ENCODE measurements around the gene CD3D. TPM values are rescaled to one million over a fixed set of nuclear protein-coding genes. Genes with fewer than 3 reads are reported as not detected.

The CD3D gene
- total and polyA plus RNA-seq, 2 of the 4 experiments (the other 2 are of a cell fraction): not detected

- Histone ChIP-seq H3K4ac (ENCODE audit: low read depth, low read length) (no peak overlapping the region), H4K20me1 (ENCODE audit: insufficient read depth, low read length) (no peaks in the 10 kb centered on the region), H3K79me1 (ENCODE audit: low read depth in 1 of 2, low read length in 2 of 2) (no peaks in the 10 kb centered on the region), H3K56ac (ENCODE audit: extremely low read depth, insufficient read depth, low read length) (no peak overlapping the region), H2BK5ac (ENCODE audit: low read depth, low read length, poor library complexity, severe bottlenecking) (no peak overlapping the region), H2AFZ (replicated peaks; ENCODE audit: low read length, poor library complexity) (no peak overlapping the region), H2AK9ac (replicated peaks; ENCODE audit: low read depth, low read length, poor library complexity) (no peak overlapping the region), H3K27me3 (ENCODE audit: control insufficient read depth, insufficient read depth, low read length) (no peaks in the 10 kb centered on the region; the same call in 1 of the 2 replicates), H3K9me3 (ENCODE audit: control insufficient read depth, insufficient read depth, low read length) (no peaks in the 10 kb centered on the region), H3K4me3 (ENCODE audit: insufficient read depth, low read depth, low read length) (no peak overlapping the region), H4K5ac (ENCODE audit: low read depth, low read length) (no peak overlapping the region), H3K9me1 (ENCODE audit: insufficient read depth, low read length) (no peaks in the 10 kb centered on the region), H3K27ac (ENCODE audit: insufficient read depth, low read length) (no peak overlapping the region), H3K18ac (ENCODE audit: low read depth, low read length) (no peak overlapping the region), H3K4me1 (ENCODE audit: control insufficient read depth, insufficient read depth, low read length) (no peaks in the 10 kb centered on the region), H4K8ac (ENCODE audit: low read depth in 2 of 2, low read length in 2 of 2) (no peak overlapping the region), H4K91ac (ENCODE audit: insufficient read depth, low read depth, low read length) (no peak overlapping the region), H2BK15ac (ENCODE audit: low read depth, low read length) (no peak overlapping the region), H3K23ac (ENCODE audit: low read depth, low read length) (no peak overlapping the region), H2BK120ac (ENCODE audit: low read depth, low read length) (no peak overlapping the region), H3K14ac (replicated peaks; ENCODE audit: low read depth, low read length) (no peak overlapping the region), H2BK20ac (ENCODE audit: low read depth, low read length) (no peak overlapping the region), H3K9ac (ENCODE audit: low read depth, low read length) (no peak overlapping the region), H3K4me2 (ENCODE audit: low read depth, low read length) (no peak overlapping the region), H2AK5ac (ENCODE audit: low read depth, low read length) (no peak overlapping the region), H3K36me3 (ENCODE audit: control insufficient read depth, insufficient read depth, low read length) (no peaks in the 10 kb centered on the region)
- no peak for ATAC-seq (ENCODE audit: low read depth)
- dilution Hi-C loops (cut with HindIII; ENCODE audit: low sequenced_read_pairs, unreplicated experiment): no loop called here
- in situ Hi-C loops (cut with MboI; ENCODE audit: low sequenced_read_pairs): no loop called here
- DNase-seq: no peak
- intact Hi-C loops (cut with micrococcal nuclease): no loop called here
- no TSS peak for BruUV-seq (replicated peaks)
- ChIA-PET POLR2A (ENCODE audit: unreplicated experiment) (no interaction called here), CTCF (no interaction called here)
- TF ChIP-seq RCOR1 (IDR thresholded peaks at IDR 0.05; ENCODE audit: insufficient replicate concordance, low read length) (no peak), RFX5 (IDR thresholded peaks at IDR 0.05; ENCODE audit: low read depth, low read length) (no peak), SMC3 (IDR thresholded peaks at IDR 0.05; ENCODE audit: low read depth, low read length) (no peak), CTCF (conservative IDR thresholded peaks at IDR 0.05; ENCODE audit: low read depth, low read length) (no peak), CEBPB (IDR thresholded peaks at IDR 0.05; ENCODE audit: low read depth, low read length) (no peak), POLR2A (IDR thresholded peaks at IDR 0.05; ENCODE audit: low read depth, low read length) (no peak), CHD1 (IDR thresholded peaks at IDR 0.05; ENCODE audit: low read depth, low read length) (no peak), MXI1 (IDR thresholded peaks at IDR 0.05; ENCODE audit: borderline replicate concordance, low read depth, low read length) (no peak), NFE2L2 (IDR thresholded peaks at IDR 0.05; ENCODE audit: low read depth, low read length) (no peak), MAFK (IDR thresholded peaks at IDR 0.05; ENCODE audit: low read depth, low read length) (no peak), MAZ (IDR thresholded peaks at IDR 0.05; ENCODE audit: borderline replicate concordance, low read depth, low read length) (no peak), ELK1 (IDR thresholded peaks at IDR 0.05; ENCODE audit: borderline replicate concordance, low read depth, low read length) (no peak), USF2 (IDR thresholded peaks at IDR 0.05; ENCODE audit: low read depth, low read length) (no peak), RAD21 (IDR thresholded peaks at IDR 0.05; ENCODE audit: low read length) (no peak), BHLHE40 (IDR thresholded peaks at IDR 0.05; ENCODE audit: low read depth, low read length) (no peak), FOS (IDR thresholded peaks at IDR 0.05; ENCODE audit: low read depth, low read length) (no peak)
Measured at GRCh38 chr11:118325283-118325682, 17.2 kb downstream of the CD3D start.
